Progenitor cell of endocrine pancreas (in vitro differentiated cells): ENCODE results near the gene MLXIPL. TPM values are rescaled to one million over a fixed set of nuclear protein-coding genes. Genes with fewer than 3 reads are reported as not detected.
"Not testable (repeated sequence)": the region's sequence is repeated elsewhere in the genome, so short reads cannot be mapped to it uniquely, and the experiment has no call there.

ENCODE experiments used
- DNase-seq: peaks from one replicate; pipeline ENCODE4 v3.0.0; 2021; ENCODE audit warnings: low spot score; ENCODE audit not compliant: unreplicated experiment
- H3K27ac Mint-ChIP-seq: 2 replicates; pipeline ENCODE4 v1.8.0; 2021; ENCODE audit warnings: mild to moderate bottlenecking, moderate library complexity, mixed read lengths
- H3K27me3 Mint-ChIP-seq: 2 replicates; pipeline ENCODE4 v1.8.0; 2021; ENCODE audit warnings: mixed read lengths
- H3K36me3 Mint-ChIP-seq: 2 replicates; pipeline ENCODE4 v1.8.0; 2022; ENCODE audit warnings: mixed read lengths; ENCODE audit not compliant: insufficient read depth
- H3K4me1 Mint-ChIP-seq: 2 replicates; pipeline ENCODE4 v1.8.0; 2021; ENCODE audit warnings: low read depth, mixed read lengths
- H3K4me3 Mint-ChIP-seq: 2 replicates; pipeline ENCODE4 v1.8.0; 2021; ENCODE audit warnings: low read depth, mild to moderate bottlenecking, moderate library complexity, mixed read lengths
- H3K9me3 Mint-ChIP-seq: 2 replicates; pipeline ENCODE4 v1.8.0; 2021; ENCODE audit warnings: low read depth, mixed read lengths
- CTCF ChIP-seq: fragments of 200-600 bp; sonication (generic); IDR thresholded peaks from one replicate; pipeline ENCODE4 v1.5.0; 2021; ENCODE audit warnings: antibody characterized with exemption, mild to moderate bottlenecking; ENCODE audit not compliant: unreplicated experiment
- total RNA-seq: library from RNA; stranded (reverse); gene quantifications from 2 replicates; pipeline ENCODE4 v1.2.1, GENCODE V29; 2021

Gene MLXIPL
- total RNA-seq, 1 donor from 2014 or later = 48.6 TPM

DNA sequence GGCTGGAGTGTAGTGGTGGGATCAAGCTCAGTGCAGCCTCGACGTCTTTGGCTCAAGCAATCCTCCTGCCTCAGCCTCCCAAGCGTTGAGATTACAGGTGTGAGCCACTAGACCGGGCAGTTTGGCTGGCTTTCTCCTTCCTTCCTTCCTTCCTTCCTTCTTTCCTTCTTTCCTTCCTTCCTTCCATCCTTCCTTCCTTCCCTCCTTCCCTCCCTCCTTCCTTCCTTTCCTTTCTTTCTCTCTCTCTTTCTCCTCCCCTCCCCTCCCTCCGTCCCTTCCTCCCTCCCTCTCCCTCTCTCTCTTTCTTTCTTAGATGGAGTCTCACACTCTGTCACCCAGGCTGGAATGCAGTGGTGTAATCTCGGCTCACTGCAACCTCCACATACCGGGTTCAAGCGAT, 35.7 kb upstream of the MLXIPL start:
- peaks cover 24% of the 10 kb centered on the region for H3K27me3 Mint-ChIP-seq
- no peaks in the 10 kb centered on the region for H3K36me3 Mint-ChIP-seq
- H3K9me3 Mint-ChIP-seq = peaks cover 5% of the 10 kb centered on the region
- no peak for TF ChIP-seq CTCF
- H3K27ac Mint-ChIP-seq = no peak overlapping the region
- no peaks in the 10 kb centered on the region for H3K4me1 Mint-ChIP-seq
- H3K4me3 Mint-ChIP-seq = no peak overlapping the region
- no peak for DNase-seq

DNA sequence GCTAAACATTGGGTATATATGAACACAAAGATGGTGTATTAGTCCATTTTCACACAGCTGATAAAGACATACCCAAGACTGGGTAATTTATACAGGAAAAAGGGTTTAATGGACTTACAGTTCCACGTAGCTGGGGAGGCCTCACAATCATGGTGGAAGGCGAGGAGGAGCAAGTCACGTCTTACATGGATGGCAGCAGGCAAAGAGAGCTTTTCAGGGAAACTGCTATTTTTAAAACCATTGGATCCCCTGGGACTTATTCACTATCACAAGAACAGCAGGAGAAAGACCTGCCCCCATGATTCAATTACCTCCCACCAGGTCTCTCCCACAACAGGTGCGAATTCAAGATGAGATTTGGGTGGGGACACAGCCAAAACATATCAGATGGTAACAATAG, 31.0 kb upstream of the MLXIPL start:
- DNase-seq, H3K36me3 Mint-ChIP-seq, H3K27ac Mint-ChIP-seq, H3K4me3 Mint-ChIP-seq, H3K9me3 Mint-ChIP-seq, H3K4me1 Mint-ChIP-seq: not testable (repeated sequence)
- peaks cover 28% of the 10 kb centered on the region for H3K27me3 Mint-ChIP-seq

DNA sequence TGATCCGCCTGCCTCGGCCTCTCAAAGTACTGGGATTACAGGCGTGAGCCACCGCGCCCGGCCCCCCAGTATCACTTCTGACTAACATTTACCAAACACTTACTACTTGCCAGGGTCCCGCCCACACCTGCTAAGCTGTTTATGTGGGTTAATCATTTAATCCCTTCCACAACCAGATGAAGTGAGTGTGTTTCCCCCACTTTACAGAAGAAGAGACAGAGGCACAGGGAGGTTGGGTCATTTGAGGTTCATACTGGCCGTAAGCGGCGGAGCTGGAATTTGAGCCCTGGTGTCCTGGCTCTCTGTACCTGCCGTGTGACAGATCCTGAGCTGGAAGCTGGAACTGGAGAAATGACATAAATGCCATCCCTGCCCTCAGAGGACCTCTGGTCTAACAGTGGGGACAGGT, 28.2 kb upstream of the MLXIPL start:
- DNase-seq = no peak
- H3K4me3 Mint-ChIP-seq = no peak overlapping the region
- H3K9me3 Mint-ChIP-seq = no peaks in the 10 kb centered on the region
- peaks cover 43% of the 10 kb centered on the region for H3K27me3 Mint-ChIP-seq
- no peaks in the 10 kb centered on the region for H3K36me3 Mint-ChIP-seq
- no peak for TF ChIP-seq CTCF
- no peak overlapping the region for H3K27ac Mint-ChIP-seq
- H3K4me1 Mint-ChIP-seq = no peaks in the 10 kb centered on the region

DNA sequence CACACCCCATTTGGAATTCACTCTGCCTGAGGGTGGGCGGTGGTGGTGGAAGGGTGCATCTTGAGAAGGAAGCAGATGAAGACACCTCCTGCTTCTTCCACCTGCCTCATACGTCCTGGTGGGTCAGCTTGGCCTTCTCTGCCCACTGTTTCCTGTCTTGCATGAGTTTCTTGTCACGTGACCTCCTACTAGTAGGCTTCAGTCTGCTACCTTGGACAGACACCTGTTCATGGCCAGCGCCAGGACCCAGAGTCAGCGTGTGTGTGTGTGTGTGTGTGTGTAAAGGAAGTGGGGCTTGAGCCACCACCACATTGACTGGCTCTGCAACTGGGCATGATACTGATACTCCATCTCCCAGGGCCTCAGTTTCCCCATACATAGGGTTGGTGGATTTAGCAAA, 26.2 kb upstream of the MLXIPL start:
- Mint-ChIP-seq H3K36me3 (no peaks in the 10 kb centered on the region), H3K4me3 (no peak overlapping the region), H3K4me1 (no peaks in the 10 kb centered on the region), H3K27ac (no peak overlapping the region), H3K27me3 (peaks cover 63% of the 10 kb centered on the region), H3K9me3 (no peaks in the 10 kb centered on the region)
- DNase-seq = no peak
- no peak for TF ChIP-seq CTCF

- Mint-ChIP-seq H3K27me3 (peaks cover 71% of the 10 kb centered on the region), H3K36me3 (no peaks in the 10 kb centered on the region), H3K4me3 (no peak overlapping the region), H3K27ac (no peak overlapping the region), H3K9me3 (no peaks in the 10 kb centered on the region), H3K4me1 (no peaks in the 10 kb centered on the region)
- no peak for TF ChIP-seq CTCF
- no peak for DNase-seq
Observed at GRCh38 chr7:73649576-73649975, 25.3 kb upstream of the MLXIPL start.

- no peaks in the 10 kb centered on the region for H3K9me3 Mint-ChIP-seq
- H3K27me3 Mint-ChIP-seq = peaks cover 75% of the 10 kb centered on the region
- H3K36me3 Mint-ChIP-seq = no peaks in the 10 kb centered on the region
- H3K4me1 Mint-ChIP-seq = no peaks in the 10 kb centered on the region
- H3K4me3 Mint-ChIP-seq = peak overlapping the region; percentile 29
- no peak for TF ChIP-seq CTCF
- no peak overlapping the region for H3K27ac Mint-ChIP-seq
- no peak for DNase-seq
Observed at GRCh38 chr7:73648593-73649332, 24.4 kb upstream of the MLXIPL start.
